ENCODE measurements around the gene BCL7C. TPM values are rescaled to one million over a fixed set of nuclear protein-coding genes. Genes with fewer than 3 reads are reported as not detected.

BCL7C gene

Small RNA genes lying within 50 kb of the gene (small RNA-seq; reads per million reads assigned to genes)
- gene MIR4519 (ENCODE audit: insufficient read depth), result not detected
- not detected for gene MIR762 (ENCODE audit: insufficient read depth)
